Activated naive CD4-positive, alpha-beta T cell treated with anti-CD3 and anti-CD28 coated beads, Interleukin-2, amount 50 U/mL, for 24 hours (primary cell): Measurements from ENCODE around the gene TRIM28.

Experiments
- H3K27ac Mint-ChIP-seq: one replicate; pipeline ENCODE4 v1.8.0; 2021; ENCODE audit warnings: mild to moderate bottlenecking, mixed read lengths
- H3K27me3 Mint-ChIP-seq: one replicate; pipeline ENCODE4 v1.8.0; 2021; ENCODE audit warnings: mixed read lengths
- H3K36me3 Mint-ChIP-seq: one replicate; pipeline ENCODE4 v1.8.0; 2021; ENCODE audit warnings: mixed read lengths
- H3K4me1 Mint-ChIP-seq: one replicate; pipeline ENCODE4 v1.8.0; 2021; ENCODE audit warnings: mixed read lengths
- H3K4me3 Mint-ChIP-seq: one replicate; pipeline ENCODE4 v1.8.0; 2021; ENCODE audit warnings: mild to moderate bottlenecking, mixed read lengths
- H3K9me3 Mint-ChIP-seq: one replicate; pipeline ENCODE4 v1.8.0; 2021; ENCODE audit warnings: mixed read lengths

The TRIM28 gene

GRCh38 chr19:58553799-58554493 lies 10.1 kb downstream of the TRIM28 start:
- no peaks in the 10 kb centered on the region for H3K9me3 Mint-ChIP-seq
- H3K4me3 Mint-ChIP-seq = peak overlapping the region; percentile 97
- H3K4me1 Mint-ChIP-seq = peaks cover 43% of the 10 kb centered on the region
- peak overlapping the region; percentile 99 for H3K27ac Mint-ChIP-seq
- no peaks in the 10 kb centered on the region for H3K27me3 Mint-ChIP-seq
- peaks cover 19% of the 10 kb centered on the region for H3K36me3 Mint-ChIP-seq

- H3K27me3 Mint-ChIP-seq = no peaks in the 10 kb centered on the region
- peak within 1 kb of the TSS; percentile 99 for H3K27ac Mint-ChIP-seq
- peaks cover 19% of the 10 kb centered on the region for H3K36me3 Mint-ChIP-seq
- H3K9me3 Mint-ChIP-seq = no peaks in the 10 kb centered on the region
- H3K4me3 Mint-ChIP-seq = peak within 1 kb of the TSS; percentile 97
- peaks cover 45% of the 10 kb centered on the region for H3K4me1 Mint-ChIP-seq
These were observed 10.9 kb downstream of the TRIM28 start, which contains the start of gene CHMP2A for GRCh38 chr19:58554494-58555368. Gene CHMP2A, minus strand, starts transcription at chr19:58555105. Its CDS starts 893 bp downstream, at chr19:58554212.

DNA sequence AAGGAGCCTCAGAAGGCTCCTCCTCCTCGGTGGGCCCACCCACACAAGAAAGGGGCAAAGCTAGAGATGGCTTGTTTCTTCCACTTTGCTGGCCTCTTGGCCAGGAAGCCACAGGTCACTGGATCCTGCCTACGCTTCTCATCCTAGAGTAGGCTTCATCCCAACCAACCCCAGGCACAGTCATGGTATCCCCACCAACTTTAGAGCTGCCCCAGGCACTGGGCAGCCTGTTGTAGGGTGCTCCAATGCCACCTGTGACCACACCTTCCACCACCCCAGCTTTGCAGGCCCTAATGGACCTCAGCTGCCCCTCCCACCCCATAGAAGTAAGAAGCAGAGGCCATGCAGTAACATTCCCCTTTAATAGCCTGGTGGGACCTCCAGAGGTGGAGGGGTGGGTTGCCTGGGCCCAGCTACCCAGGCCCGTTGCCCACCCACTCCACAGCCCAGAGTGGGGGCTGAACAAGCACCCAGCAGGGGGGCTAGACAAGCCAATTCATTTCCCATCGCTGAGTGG lies 11.6 kb downstream of the TRIM28 start:
- H3K4me1 Mint-ChIP-seq = peaks cover 49% of the 10 kb centered on the region
- peak overlapping the region; percentile 99 for H3K27ac Mint-ChIP-seq
- no peaks in the 10 kb centered on the region for H3K9me3 Mint-ChIP-seq
- H3K4me3 Mint-ChIP-seq = peak overlapping the region; percentile 97
- H3K27me3 Mint-ChIP-seq = no peaks in the 10 kb centered on the region
- peaks cover 17% of the 10 kb centered on the region for H3K36me3 Mint-ChIP-seq

DNA sequence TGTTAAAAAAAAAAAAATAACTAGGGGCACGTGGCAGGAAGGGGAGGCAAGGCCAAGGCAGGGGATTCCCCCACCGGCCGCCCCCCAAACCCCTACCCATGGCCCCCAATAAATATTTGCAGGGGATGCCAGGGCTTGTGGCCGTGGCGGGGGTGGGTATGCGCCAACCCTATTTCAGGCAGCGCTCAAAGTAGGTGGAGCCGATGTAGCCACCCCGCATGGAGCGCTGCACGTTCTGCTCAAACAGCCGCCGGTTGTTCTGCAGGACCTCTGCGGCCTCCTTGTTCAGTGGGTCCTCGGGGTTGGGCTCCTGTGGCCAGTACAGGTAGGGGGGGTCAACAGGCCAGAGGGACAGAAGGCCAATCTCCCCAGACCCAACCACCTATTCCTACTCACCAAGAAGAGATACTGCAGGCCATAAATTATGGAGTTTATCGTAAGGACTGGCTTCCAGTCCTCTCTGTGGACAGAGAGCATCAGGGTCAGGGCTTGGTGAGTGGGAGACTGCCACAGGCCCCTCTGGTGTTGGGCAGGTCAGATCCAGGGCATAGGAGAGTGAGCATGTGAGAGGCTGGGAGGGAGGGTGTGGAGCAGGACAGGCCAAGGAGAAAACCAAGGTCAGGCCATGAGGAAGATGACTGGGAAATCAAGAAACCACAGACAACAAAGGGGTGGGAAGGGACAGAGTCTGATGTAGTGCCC lies 12.2 kb downstream of the TRIM28 start:
- Mint-ChIP-seq H3K4me1 (peaks cover 54% of the 10 kb centered on the region), H3K27ac (peak overlapping the region; percentile 92), H3K4me3 (peak overlapping the region; percentile 99), H3K36me3 (peaks cover 16% of the 10 kb centered on the region), H3K9me3 (no peaks in the 10 kb centered on the region), H3K27me3 (no peaks in the 10 kb centered on the region)

DNA sequence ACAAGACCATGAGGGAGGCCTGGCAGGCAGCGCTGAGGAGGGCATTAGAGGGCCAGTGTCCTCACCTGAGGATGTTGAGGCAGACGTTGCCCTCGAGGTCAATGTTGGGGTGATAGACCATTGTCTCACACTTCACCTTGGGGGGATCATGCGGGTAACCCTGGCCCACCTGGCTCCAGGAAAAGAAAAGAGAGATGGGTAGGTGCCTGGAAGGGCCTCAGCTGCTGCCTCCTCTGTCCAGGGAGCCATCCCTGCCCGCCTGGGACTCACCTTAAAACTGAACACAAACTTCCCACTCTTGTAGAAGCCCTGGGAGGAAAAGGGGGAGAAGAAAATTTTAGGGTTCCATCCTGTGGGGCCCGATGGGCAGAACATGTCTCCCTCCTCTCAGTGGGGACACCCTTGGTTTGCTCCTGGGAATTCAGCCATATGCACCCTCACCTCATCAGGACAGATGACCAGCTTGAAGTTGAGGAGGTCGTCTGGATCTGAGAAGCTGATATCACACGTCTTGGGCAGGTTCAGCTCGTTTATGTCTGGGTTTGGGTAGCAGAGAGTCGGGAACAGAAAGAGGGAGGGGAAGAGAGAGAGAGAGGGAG lies 12.9 kb downstream of the TRIM28 start:
- peak overlapping the region; percentile 92 for H3K27ac Mint-ChIP-seq
- peak overlapping the region; percentile 99 for H3K4me3 Mint-ChIP-seq
- H3K27me3 Mint-ChIP-seq = no peaks in the 10 kb centered on the region
- peaks cover 15% of the 10 kb centered on the region for H3K36me3 Mint-ChIP-seq
- H3K9me3 Mint-ChIP-seq = no peaks in the 10 kb centered on the region
- H3K4me1 Mint-ChIP-seq = peaks cover 59% of the 10 kb centered on the region

DNA sequence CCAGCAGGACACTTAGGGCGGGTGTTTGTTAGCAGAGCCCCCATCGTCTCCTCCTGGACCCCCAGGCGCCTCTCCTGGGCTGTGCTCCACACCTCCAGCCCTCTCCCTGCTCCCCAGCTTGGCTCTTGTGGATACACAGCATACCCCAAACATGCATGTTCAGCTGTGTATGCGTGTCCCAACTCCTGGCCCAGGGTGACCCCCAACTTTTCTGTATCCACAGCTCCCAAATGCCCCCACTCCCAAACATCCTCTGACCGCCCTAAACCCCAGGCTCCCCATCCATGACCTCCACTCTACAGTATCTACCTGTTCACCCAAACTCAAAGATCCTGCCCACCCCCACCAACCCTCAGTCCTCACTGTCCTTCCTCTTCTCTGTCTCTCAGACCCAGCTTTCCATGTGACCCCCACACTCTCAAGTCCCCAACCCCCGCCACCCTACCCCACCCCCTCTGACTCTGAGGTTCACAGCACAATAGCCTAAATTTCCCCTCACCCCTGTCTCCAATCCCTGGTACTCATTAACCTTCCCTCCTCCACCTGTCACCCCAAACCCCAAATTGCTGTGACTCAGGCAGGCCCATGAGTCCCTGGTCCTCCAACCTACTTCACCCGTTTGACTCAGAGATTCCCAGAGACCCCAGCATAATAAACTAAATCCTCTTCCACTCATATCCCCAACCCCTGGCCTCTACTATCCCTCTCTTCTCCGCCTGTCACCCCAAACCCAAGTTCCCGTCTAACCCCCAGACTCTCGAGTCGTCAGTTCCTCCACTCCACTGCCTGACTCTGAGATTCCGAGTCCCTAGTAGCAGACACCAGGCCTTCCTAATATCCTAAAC lies 13.6 kb downstream of the TRIM28 start:
- Mint-ChIP-seq H3K9me3 (no peaks in the 10 kb centered on the region), H3K27ac (peak overlapping the region; percentile 92), H3K27me3 (no peaks in the 10 kb centered on the region), H3K4me3 (peak overlapping the region; percentile 99), H3K4me1 (peaks cover 63% of the 10 kb centered on the region), H3K36me3 (peaks cover 15% of the 10 kb centered on the region)

GRCh38 chr19:58558066-58558622 lies 14.3 kb downstream of the TRIM28 start, which contains the start of gene UBE2M:
Gene UBE2M, minus strand, starts transcription at chr19:58558611. Its CDS starts 230 bp downstream, at chr19:58558381.
- H3K9me3 Mint-ChIP-seq = no peaks in the 10 kb centered on the region
- H3K36me3 Mint-ChIP-seq = peaks cover 10% of the 10 kb centered on the region
- peak within 1 kb of the TSS; percentile 99 for H3K4me3 Mint-ChIP-seq
- H3K27me3 Mint-ChIP-seq = no peaks in the 10 kb centered on the region
- H3K4me1 Mint-ChIP-seq = peaks cover 58% of the 10 kb centered on the region
- peak within 1 kb of the TSS; percentile 99 for H3K27ac Mint-ChIP-seq

DNA sequence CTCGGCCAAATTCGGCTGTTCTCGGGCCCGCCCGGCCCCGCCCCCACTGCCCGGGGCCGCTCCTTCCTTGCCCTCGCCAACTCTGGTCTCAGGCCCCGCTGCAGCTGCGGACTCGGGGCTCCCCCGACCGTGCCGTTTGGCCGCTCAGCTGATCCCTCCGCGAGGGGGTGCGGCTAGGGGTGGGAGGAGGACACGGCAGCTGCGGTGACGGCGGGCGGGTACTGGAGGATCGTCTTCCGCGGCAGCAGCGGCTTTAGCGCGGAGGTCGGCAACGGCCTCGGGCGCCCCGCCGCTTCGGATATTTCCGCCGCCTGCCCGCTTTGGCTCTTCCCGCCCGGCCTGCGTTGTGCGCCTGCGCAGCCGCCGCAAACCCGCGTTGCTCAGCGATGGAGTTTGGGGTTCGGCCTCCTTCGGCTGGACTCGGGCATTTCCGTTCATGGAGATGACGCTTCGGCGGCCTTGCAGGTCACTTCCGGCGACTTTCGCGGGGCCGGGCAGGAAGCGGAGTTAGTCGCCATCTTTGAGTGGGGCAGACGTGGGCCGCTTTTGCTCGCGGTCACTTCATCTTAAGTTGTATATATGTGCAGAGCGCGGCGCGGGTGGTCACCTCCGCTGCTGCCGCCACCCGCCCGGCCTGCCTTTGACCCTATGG lies 14.9 kb downstream of the TRIM28 start:
- peaks cover 60% of the 10 kb centered on the region for H3K4me1 Mint-ChIP-seq
- no peaks in the 10 kb centered on the region for H3K9me3 Mint-ChIP-seq
- peaks cover 8% of the 10 kb centered on the region for H3K36me3 Mint-ChIP-seq
- H3K27me3 Mint-ChIP-seq = no peaks in the 10 kb centered on the region
- H3K27ac Mint-ChIP-seq = peak overlapping the region; percentile 99
- H3K4me3 Mint-ChIP-seq = peak overlapping the region; percentile 99

- H3K4me1 Mint-ChIP-seq = peaks cover 62% of the 10 kb centered on the region
- no peaks in the 10 kb centered on the region for H3K27me3 Mint-ChIP-seq
- H3K27ac Mint-ChIP-seq = peak overlapping the region; percentile 99
- peak overlapping the region; percentile 99 for H3K4me3 Mint-ChIP-seq
- H3K36me3 Mint-ChIP-seq = peaks cover 5% of the 10 kb centered on the region
- H3K9me3 Mint-ChIP-seq = no peaks in the 10 kb centered on the region
These were observed 15.6 kb downstream of the TRIM28 start for GRCh38 chr19:58559275-58560006.

DNA sequence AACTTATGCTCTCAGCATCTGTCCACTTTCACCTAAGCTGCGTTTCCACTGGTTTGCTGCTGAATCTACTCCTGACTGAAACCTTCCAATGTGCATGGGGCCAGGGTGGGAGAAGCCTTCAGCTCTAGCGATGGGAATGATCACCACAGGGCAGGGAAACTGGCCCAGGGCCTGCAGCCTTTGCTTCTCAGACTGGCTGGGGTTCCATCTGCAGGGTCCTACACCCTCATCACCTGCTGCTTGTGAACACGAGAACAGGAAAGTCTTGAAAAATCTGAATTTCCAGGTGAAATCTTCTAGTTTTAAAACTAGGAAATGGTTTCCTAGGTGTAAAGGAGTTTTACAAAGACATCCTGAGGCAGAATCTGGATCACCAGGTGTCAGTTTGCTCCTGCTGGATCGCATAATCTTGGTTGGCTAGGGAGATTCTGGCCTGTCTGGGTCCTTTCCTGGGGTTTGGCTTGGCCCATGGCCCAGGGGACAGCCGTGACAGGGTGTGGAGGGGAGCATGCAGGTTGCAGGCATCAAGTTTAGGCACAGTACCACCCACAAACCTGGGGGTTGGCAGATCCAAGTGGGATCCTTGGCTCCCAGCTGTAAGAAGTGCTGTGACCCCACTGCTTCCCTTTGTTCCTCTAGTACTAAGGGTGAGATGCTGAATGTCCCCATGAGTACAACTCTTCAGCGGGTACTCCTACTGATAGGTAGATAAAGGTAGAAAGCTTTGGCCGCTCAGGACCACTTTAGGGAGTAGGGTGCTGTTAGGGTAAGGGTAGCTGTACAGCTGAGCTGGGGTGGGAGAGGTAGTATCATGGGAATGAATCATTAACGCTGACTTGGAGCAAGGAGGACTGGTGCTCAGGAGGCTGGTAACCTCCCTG lies 16.4 kb downstream of the TRIM28 start:
- no peaks in the 10 kb centered on the region for H3K27me3 Mint-ChIP-seq
- H3K4me1 Mint-ChIP-seq = peaks cover 60% of the 10 kb centered on the region
- peaks cover 5% of the 10 kb centered on the region for H3K36me3 Mint-ChIP-seq

DNA sequence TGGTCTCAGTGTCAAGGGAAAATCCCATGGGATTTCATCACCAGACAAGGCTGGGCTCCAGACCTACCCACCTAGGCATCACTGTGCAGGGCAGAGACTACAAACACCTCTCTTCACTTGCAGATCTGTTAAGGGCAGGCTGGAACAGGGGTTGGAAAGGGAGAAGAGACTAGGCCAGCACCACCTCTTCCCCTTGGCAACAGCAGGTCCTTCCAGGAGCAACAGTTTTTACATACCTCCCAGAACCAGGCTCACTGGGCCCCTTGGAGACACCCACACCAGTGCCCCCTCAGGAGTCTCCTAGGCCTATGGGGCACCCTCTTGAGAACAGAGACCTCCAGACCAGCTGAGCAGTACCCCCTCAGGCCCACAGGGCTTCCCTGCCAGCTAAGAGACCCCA lies 17.1 kb downstream of the TRIM28 start:
- H3K27me3 Mint-ChIP-seq = no peaks in the 10 kb centered on the region
- H3K4me3 Mint-ChIP-seq = peak overlapping the region; percentile 99
- H3K36me3 Mint-ChIP-seq = peaks cover 5% of the 10 kb centered on the region
- no peak overlapping the region for H3K27ac Mint-ChIP-seq
- no peaks in the 10 kb centered on the region for H3K9me3 Mint-ChIP-seq
- peaks cover 57% of the 10 kb centered on the region for H3K4me1 Mint-ChIP-seq

More for the DNA sequence above, 16.4 kb downstream of the TRIM28 start:
- peak overlapping the region; percentile 99 for H3K27ac Mint-ChIP-seq
- H3K9me3 Mint-ChIP-seq = no peaks in the 10 kb centered on the region
- H3K4me3 Mint-ChIP-seq = peak overlapping the region; percentile 99

- Mint-ChIP-seq H3K36me3 (peaks cover under 1% of the 10 kb centered on the region), H3K27ac (peak overlapping the region; percentile 17), H3K4me3 (peak overlapping the region; percentile 90), H3K9me3 (no peaks in the 10 kb centered on the region), H3K27me3 (no peaks in the 10 kb centered on the region), H3K4me1 (peaks cover 51% of the 10 kb centered on the region)
These were observed 17.7 kb downstream of the TRIM28 start for GRCh38 chr19:58561373-58562121.
